SK-N-SH (cell line): Measurements from ENCODE around the gene MYO1H.

ENCODE experiments used
- CTCF ChIP-seq: fragments of 200-600 bp; sonication (generic); IDR thresholded peaks from 2 replicates; pipeline ENCODE4 v1.6.1; 2017; ENCODE audit warnings: antibody characterized with exemption, mild to moderate bottlenecking, moderate library complexity
- EZH2phosphoT487 ChIP-seq: fragments of 200-600 bp; sonication (generic); IDR thresholded peaks from 2 replicates; pipeline ENCODE4 v1.6.1; 2017; ENCODE audit warnings: low read depth, mixed run types, mild to moderate bottlenecking, antibody characterized with exemption, moderate library complexity, borderline replicate concordance
- POLR2AphosphoS5 ChIP-seq: IDR thresholded peaks from 2 replicates; pipeline ENCODE4 v1.6.1; 2012; ENCODE audit warnings: low read depth, low read length

GRCh38 chr12:109477963-109478315 is 130.2 kb downstream of the MYO1H start:
- no peak for TF ChIP-seq CTCF
- no peak for TF ChIP-seq EZH2phosphoT487
- TF ChIP-seq POLR2AphosphoS5: no peak
